Stimulated activated CD8-positive, alpha-beta memory T cell treated with anti-CD3 and anti-CD28 coated beads, Interleukin-7, amount 100 ng/mL, for 1 hour (primary cell): ENCODE data around the gene CEP19.
A peak's percentile ranks its signal among the peaks of the same experiment; 100 is the strongest.

Source experiments
- DNase-seq, 2 donors: peaks; one replicate each; pipeline ENCODE4 v3.0.0-alpha.2; 2020; ENCODE audit warnings: low read depth in 2 of 2

Gene CEP19

GRCh38 chr3:196708467-196708866 lies 3.6 kb downstream of the CEP19 start:
- DNase-seq: no peak

GRCh38 chr3:196707566-196707965 lies 4.5 kb downstream of the CEP19 start:
- no peak for DNase-seq

GRCh38 chr3:196706731-196707130 lies 5.3 kb downstream of the CEP19 start:
- no peak for DNase-seq

- no peak for DNase-seq
Measured at GRCh38 chr3:196706327-196706726, 5.7 kb downstream of the CEP19 start.

- DNase-seq: no peak
Measured at GRCh38 chr3:196700801-196701200, 11.2 kb downstream of the CEP19 start.

- DNase-seq: no peak
Measured at GRCh38 chr3:196699749-196700148, 12.3 kb downstream of the CEP19 start.

GRCh38 chr3:196697270-196697669 lies 14.8 kb downstream of the CEP19 start:
- DNase-seq: no peak

- no peak for DNase-seq
Measured at GRCh38 chr3:196695849-196696226, 16.2 kb downstream of the CEP19 start.

GRCh38 chr3:196694941-196695848 lies 16.9 kb downstream of the CEP19 start:
- DNase-seq: no peak

- DNase-seq: peak in 1 of 2 donors; percentile 5
Measured at GRCh38 chr3:196694202-196694638, 17.8 kb downstream of the CEP19 start.

- no peak for DNase-seq
Measured at GRCh38 chr3:196691386-196691785, 20.7 kb downstream of the CEP19 start.

GRCh38 chr3:196689941-196690660 lies 21.9 kb downstream of the CEP19 start:
- no peak for DNase-seq

- no peak for DNase-seq
Measured at GRCh38 chr3:196688349-196688748, 23.7 kb downstream of the CEP19 start.

- no peak for DNase-seq
Measured at GRCh38 chr3:196686436-196686835, 25.6 kb downstream of the CEP19 start.

GRCh38 chr3:196684548-196685407 lies 27.3 kb downstream of the CEP19 start:
- DNase-seq: peak; percentile 22 to 45

GRCh38 chr3:196677931-196678330 lies 34.1 kb downstream of the CEP19 start:
- no peak for DNase-seq

GRCh38 chr3:196677353-196677752 lies 34.7 kb downstream of the CEP19 start:
- no peak for DNase-seq

GRCh38 chr3:196673632-196674031 lies 38.4 kb downstream of the CEP19 start:
- no peak for DNase-seq

GRCh38 chr3:196670339-196670738 lies 41.7 kb downstream of the CEP19 start:
- no peak for DNase-seq

GRCh38 chr3:196667056-196667825 lies 44.8 kb downstream of the CEP19 start:
- DNase-seq: no peak
